Measurements from ENCODE around the gene RNF40. TPM values are rescaled to one million over a fixed set of nuclear protein-coding genes. Genes with fewer than 3 reads are reported as not detected.

The RNF40 gene
- 98.2 and 98.5 TPM in 2 replicates for total RNA-seq

DNA sequence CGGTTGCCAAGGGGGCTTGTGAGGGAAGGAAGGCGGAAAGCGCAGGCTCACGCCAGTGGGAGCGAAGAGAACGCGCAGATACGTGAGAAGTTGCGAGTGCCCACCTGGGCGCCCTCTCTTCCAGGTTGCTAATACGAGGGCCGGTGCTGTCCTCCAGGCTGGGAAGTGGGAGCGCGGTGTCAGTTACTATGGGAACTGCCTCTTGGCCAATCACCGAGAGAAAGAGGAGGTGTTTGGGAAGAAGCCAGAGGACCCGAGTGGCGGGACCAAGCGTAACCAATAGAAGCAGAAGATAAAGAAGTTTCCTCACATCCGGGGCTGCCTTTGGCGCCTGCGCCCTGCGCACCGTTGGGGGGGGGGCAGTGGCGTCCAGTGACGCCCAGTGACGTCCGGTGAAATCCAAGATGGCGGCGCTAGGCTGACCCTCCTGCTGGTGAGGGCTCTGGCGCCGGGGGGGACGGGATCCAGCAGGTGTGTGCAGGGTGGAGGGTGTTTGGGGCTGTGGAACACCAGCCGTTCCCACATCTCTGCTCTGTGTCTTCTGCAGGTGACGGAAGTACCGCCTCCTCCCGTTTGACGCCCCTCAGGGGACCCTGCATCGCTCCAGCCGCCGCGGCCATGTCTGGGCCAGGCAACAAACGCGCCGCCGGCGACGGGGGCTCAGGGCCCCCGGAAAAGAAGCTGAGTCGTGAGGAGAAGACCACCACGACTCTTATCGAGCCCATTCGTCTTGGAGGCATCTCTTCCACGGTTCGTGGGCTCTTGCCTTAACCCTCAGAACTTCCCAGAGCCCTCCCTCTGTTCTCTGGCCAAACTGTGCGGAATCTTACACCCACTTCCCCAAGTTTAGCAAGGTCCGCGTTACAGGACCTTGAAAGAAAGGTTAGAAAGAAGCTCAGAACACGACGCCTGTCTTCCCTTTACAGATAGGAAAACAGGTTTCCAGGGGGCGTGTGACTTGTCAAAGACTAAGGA is at the start of gene RNF40, which contains the start of gene CFAP119:
Gene RNF40 (plus strand): TSS at position 395 of the 975 bp plus-strand sequence. CDS start 224 bp downstream, at position 619.
Gene CFAP119 (minus strand): TSS at position 135 of the 975 bp plus-strand sequence. CDS start 314 bp downstream, outside the sequence.
- H3K4me3 Mint-ChIP-seq, result peak within 1 kb of the TSS; percentile 93
- DNase-seq (ENCODE audit: low spot score), result peak; percentile 95
- H3K9me3 Mint-ChIP-seq, result no peaks in the 10 kb centered on the region
- intact Hi-C loops (cut with micrococcal nuclease), result loop anchor here (1.0 to 5.0 kb wide), 8 partner anchors 13 to 310 kb away; partner anchors contain the start of genes CTF1, FBRS, FBXL19 and PHKG2
- peak within 1 kb of the TSS; percentile 82 for H3K27ac Mint-ChIP-seq
- peaks cover 28% of the 10 kb centered on the region for H3K4me1 Mint-ChIP-seq (ENCODE audit: low read depth)
- no peaks in the 10 kb centered on the region for H3K27me3 Mint-ChIP-seq (ENCODE audit: insufficient read depth)
- H3K36me3 Mint-ChIP-seq (ENCODE audit: low read depth), result peaks cover 28% of the 10 kb centered on the region

DNA sequence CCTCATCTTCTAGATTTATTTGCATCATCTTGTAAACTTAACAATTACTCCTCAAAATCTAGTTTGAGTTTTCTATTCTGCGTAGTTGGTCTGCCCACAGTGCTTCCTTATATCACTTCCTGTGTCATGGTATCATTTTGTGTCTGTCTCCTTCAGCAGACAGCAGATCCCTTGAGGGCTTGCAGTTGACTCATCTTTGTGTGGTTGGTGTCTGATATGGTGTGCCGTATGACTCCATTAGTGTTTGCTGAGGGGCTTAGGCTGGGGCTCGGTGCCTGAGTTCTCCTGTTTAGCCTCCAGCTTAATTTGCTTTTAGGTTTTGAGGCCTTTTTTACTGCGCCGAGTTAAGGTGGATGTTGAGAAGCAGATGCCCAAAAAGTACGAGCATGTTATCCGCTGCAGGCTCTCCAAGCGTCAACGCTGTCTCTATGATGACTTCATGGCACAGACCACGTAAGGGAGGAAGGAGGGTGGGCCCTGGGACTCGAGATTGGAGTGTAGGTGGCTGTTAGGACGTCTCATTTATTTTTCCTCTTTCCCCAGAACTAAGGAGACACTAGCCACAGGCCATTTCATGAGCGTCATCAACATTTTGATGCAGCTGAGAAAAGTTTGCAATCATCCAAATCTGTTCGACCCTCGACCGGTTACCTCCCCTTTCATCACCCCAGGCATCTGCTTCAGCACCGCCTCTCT is 46.2 kb upstream of the RNF40 start:
- Mint-ChIP-seq H3K27ac (peak overlapping the region; percentile 94), H3K9me3 (no peaks in the 10 kb centered on the region), H3K4me1 (ENCODE audit: low read depth) (peaks cover 50% of the 10 kb centered on the region), H3K36me3 (ENCODE audit: low read depth) (peaks cover 61% of the 10 kb centered on the region), H3K4me3 (peak overlapping the region; percentile 65), H3K27me3 (ENCODE audit: insufficient read depth) (no peaks in the 10 kb centered on the region)
- DNase-seq (ENCODE audit: low spot score), result peak; percentile 28
- intact Hi-C loops (cut with micrococcal nuclease), result loop anchor here (1.0 kb wide), 1 partner anchor 17 kb away; the partner anchor contains the start of gene SRCAP

DNA sequence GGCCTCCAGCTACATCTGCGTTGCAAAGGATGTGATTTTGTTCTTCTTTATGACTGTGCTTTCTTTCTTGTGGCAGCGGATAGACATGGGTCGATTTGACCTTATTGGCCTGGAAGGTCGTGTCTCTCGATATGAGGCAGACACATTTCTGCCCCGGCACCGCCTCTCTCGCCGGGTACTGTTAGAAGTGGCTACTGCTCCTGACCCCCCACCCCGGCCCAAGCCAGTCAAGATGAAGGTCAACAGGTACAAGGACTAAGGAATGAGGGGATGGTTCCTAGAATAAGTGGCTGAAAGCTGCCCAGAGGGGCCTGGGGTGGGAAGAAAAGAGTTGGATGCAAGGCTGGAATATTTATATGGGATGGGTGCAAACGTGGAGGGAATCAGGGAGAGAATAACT is 42.0 kb upstream of the RNF40 start:
- Mint-ChIP-seq H3K36me3 (ENCODE audit: low read depth) (peaks cover 67% of the 10 kb centered on the region), H3K9me3 (no peaks in the 10 kb centered on the region), H3K27ac (no peak overlapping the region), H3K4me3 (no peak overlapping the region), H3K27me3 (ENCODE audit: insufficient read depth) (no peaks in the 10 kb centered on the region), H3K4me1 (ENCODE audit: low read depth) (peaks cover 26% of the 10 kb centered on the region)
- DNase-seq (ENCODE audit: low spot score), result no peak
- intact Hi-C loops (cut with micrococcal nuclease), result no loop called here

DNA sequence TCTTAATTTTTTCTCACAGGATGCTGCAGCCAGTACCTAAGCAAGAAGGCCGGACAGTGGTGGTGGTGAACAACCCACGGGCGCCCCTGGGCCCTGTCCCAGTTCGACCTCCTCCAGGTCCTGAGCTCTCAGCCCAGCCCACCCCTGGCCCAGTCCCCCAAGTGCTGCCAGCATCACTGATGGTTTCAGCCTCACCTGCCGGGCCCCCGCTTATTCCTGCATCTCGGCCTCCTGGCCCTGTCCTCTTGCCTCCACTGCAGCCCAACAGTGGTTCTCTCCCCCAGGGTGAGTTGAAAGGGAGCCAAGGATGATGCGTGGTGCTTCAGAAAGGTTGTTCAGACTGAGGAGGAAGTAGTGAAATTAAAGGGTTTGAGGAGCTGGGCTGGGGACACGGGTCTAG is 41.4 kb upstream of the RNF40 start:
- Mint-ChIP-seq H3K9me3 (no peaks in the 10 kb centered on the region), H3K4me1 (ENCODE audit: low read depth) (peaks cover 21% of the 10 kb centered on the region), H3K27me3 (ENCODE audit: insufficient read depth) (no peaks in the 10 kb centered on the region), H3K36me3 (ENCODE audit: low read depth) (peaks cover 69% of the 10 kb centered on the region), H3K27ac (no peak overlapping the region), H3K4me3 (no peak overlapping the region)
- no peak for DNase-seq (ENCODE audit: low spot score)
- intact Hi-C loops (cut with micrococcal nuclease), result no loop called here

DNA sequence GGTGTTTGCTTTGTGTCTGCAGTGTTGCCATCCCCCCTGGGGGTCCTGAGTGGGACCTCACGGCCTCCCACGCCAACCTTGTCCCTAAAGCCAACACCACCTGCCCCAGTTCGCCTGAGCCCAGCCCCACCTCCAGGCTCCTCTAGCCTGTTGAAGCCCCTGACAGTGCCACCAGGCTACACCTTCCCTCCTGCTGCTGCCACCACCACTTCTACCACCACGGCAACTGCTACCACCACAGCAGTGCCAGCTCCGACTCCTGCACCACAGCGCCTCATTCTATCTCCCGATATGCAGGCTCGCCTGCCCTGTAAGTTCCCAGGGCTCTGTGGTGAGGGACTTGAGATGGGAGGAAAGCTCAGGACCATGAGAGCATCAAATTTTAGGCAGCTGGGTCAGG is 41.0 kb upstream of the RNF40 start:
- DNase-seq (ENCODE audit: low spot score), result no peak
- Mint-ChIP-seq H3K27ac (no peak overlapping the region), H3K4me1 (ENCODE audit: low read depth) (peaks cover 20% of the 10 kb centered on the region), H3K4me3 (no peak overlapping the region), H3K27me3 (ENCODE audit: insufficient read depth) (no peaks in the 10 kb centered on the region), H3K36me3 (ENCODE audit: low read depth) (peaks cover 67% of the 10 kb centered on the region), H3K9me3 (no peaks in the 10 kb centered on the region)
- intact Hi-C loops (cut with micrococcal nuclease), result no loop called here

DNA sequence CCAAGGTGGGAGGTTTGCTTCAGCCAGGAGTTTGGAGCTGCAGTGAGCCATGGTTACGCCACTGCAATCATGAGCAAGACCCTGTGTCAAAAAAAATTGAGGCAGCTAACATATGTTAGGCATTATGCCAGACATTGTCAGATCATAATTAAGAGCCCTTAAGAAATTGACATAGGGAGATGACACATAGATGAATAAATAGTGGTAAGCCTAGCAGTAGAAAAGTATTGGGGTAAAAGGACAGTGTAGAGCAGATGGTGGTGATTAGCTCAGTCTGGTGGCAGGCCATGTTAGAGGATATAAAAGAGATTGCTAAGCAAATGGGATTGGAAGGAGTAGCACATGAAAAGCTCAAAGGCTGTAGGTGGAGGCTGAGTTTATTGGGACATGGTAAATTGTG is 40.5 kb upstream of the RNF40 start:
- Mint-ChIP-seq H3K4me1 (ENCODE audit: low read depth) (peaks cover 16% of the 10 kb centered on the region), H3K27ac (no peak overlapping the region), H3K27me3 (ENCODE audit: insufficient read depth) (no peaks in the 10 kb centered on the region), H3K4me3 (no peak overlapping the region), H3K9me3 (no peaks in the 10 kb centered on the region), H3K36me3 (ENCODE audit: low read depth) (peaks cover 63% of the 10 kb centered on the region)
- intact Hi-C loops (cut with micrococcal nuclease), result no loop called here
- DNase-seq (ENCODE audit: low spot score), result no peak

DNA sequence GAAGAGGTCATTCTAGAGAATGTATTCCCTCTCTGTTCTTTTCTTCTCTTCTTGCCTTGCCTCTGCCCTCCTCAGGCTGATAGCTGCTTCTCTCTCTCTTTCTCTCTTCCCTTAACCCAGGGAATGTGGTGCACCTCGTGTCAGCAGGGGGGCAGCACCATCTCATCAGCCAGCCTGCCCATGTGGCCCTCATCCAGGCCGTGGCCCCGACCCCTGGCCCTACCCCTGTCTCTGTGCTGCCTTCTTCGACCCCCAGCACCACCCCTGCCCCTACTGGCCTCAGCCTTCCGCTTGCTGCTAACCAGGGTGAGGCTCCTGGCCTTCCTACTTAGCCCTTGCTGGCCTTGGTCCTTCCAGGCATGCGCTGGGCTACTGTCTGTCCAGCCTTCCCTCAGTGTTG is 39.7 kb upstream of the RNF40 start:
- intact Hi-C loops (cut with micrococcal nuclease), result no loop called here
- DNase-seq (ENCODE audit: low spot score), result no peak
- Mint-ChIP-seq H3K27ac (no peak overlapping the region), H3K4me3 (no peak overlapping the region), H3K4me1 (ENCODE audit: low read depth) (peaks cover 10% of the 10 kb centered on the region), H3K36me3 (ENCODE audit: low read depth) (peaks cover 61% of the 10 kb centered on the region), H3K9me3 (no peaks in the 10 kb centered on the region), H3K27me3 (ENCODE audit: insufficient read depth) (no peaks in the 10 kb centered on the region)

DNA sequence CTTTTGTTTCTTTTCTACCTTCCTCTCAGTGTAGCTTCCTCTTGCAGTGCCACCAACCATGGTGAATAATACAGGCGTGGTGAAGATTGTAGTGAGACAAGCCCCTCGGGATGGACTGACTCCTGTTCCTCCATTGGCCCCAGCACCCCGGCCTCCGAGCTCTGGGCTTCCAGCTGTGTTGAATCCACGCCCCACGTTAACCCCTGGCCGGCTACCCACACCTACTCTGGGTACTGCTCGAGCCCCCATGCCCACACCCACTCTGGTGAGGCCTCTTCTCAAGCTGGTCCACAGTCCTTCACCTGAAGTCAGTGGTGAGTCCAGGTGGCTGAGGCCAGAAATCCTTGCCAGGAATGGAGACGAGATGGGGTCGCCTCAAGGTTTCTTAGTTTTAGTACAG is 39.2 kb upstream of the RNF40 start:
- H3K27me3 Mint-ChIP-seq (ENCODE audit: insufficient read depth), result no peaks in the 10 kb centered on the region
- peaks cover 10% of the 10 kb centered on the region for H3K4me1 Mint-ChIP-seq (ENCODE audit: low read depth)
- H3K36me3 Mint-ChIP-seq (ENCODE audit: low read depth), result peaks cover 62% of the 10 kb centered on the region
- H3K4me3 Mint-ChIP-seq, result no peak overlapping the region
- no peaks in the 10 kb centered on the region for H3K9me3 Mint-ChIP-seq
- intact Hi-C loops (cut with micrococcal nuclease), result no loop called here
- no peak for DNase-seq (ENCODE audit: low spot score)
- H3K27ac Mint-ChIP-seq, result no peak overlapping the region

DNA sequence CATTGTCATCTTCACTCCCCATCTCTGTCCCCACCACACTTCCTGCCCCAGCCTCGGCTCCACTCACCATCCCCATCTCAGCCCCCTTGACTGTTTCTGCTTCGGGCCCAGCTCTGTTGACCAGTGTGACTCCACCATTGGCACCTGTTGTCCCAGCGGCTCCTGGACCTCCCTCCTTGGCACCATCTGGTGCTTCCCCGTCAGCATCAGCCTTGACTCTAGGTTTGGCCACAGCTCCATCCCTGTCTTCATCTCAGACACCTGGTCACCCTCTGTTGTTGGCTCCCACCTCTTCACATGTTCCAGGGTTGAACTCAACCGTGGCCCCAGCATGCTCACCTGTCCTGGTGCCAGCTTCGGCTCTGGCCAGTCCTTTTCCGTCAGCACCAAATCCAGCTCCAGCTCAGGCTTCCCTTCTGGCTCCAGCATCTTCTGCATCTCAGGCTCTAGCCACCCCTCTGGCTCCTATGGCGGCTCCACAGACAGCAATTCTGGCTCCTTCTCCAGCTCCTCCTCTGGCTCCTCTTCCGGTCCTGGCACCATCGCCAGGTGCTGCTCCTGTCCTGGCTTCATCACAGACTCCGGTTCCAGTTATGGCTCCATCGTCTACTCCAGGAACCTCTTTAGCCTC is 38.3 kb upstream of the RNF40 start:
- DNase-seq (ENCODE audit: low spot score), result no peak
- Mint-ChIP-seq H3K4me1 (ENCODE audit: low read depth) (peaks cover 10% of the 10 kb centered on the region), H3K9me3 (no peaks in the 10 kb centered on the region), H3K4me3 (no peak overlapping the region), H3K36me3 (ENCODE audit: low read depth) (peaks cover 68% of the 10 kb centered on the region), H3K27ac (no peak overlapping the region), H3K27me3 (ENCODE audit: insufficient read depth) (no peaks in the 10 kb centered on the region)
- intact Hi-C loops (cut with micrococcal nuclease), result no loop called here

DNA sequence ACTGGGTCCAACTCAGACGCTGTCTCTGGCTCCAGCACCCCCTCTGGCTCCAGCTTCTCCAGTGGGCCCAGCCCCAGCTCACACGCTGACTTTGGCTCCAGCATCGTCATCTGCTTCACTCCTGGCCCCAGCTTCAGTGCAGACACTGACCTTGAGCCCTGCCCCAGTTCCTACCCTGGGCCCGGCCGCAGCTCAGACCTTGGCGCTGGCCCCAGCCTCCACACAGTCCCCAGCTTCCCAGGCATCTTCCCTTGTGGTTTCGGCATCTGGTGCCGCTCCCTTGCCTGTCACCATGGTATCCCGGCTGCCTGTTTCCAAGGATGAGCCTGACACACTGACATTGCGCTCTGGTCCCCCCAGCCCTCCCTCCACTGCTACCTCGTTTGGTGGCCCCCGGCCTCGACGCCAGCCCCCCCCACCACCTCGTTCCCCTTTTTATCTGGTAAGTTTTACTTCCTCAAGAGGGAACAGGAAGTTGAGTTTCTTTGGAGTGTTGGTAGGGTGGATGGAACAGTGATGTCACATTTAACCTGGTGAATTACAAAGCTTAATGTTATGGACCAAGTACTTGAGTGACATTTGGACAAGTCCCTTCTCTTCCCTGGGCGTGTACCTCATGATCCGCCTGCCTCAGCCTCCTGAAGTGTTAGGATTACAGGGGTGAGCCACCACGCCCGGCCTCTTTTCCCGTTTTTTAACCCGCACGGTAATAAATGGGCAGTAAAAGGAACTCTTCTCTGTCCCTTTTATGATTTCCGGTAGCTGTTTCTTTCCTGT is 37.3 kb upstream of the RNF40 start:
- peaks cover 10% of the 10 kb centered on the region for H3K4me1 Mint-ChIP-seq (ENCODE audit: low read depth)
- intact Hi-C loops (cut with micrococcal nuclease), result no loop called here
- H3K27ac Mint-ChIP-seq, result no peak overlapping the region
- DNase-seq (ENCODE audit: low spot score), result no peak
- H3K4me3 Mint-ChIP-seq, result no peak overlapping the region
- H3K27me3 Mint-ChIP-seq (ENCODE audit: insufficient read depth), result no peaks in the 10 kb centered on the region
- peaks cover 70% of the 10 kb centered on the region for H3K36me3 Mint-ChIP-seq (ENCODE audit: low read depth)
- H3K9me3 Mint-ChIP-seq, result no peaks in the 10 kb centered on the region

DNA sequence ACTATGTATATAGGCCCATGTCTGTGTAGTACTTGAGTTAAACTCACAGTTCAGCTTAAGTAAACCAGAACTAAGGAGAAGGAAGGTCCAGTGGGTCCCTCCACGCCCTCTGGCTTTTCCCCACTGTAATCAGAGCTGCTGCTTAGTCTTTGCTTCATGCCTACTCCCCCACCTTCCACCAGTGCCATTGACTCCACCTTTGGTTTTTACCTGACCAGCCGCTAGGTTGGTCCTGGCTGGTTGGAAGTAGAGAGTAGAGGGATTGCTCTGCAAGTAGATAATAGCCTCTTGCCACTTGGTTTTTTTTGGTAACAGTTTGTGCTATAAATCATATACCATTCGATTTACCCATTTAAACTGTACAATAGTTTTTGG is 36.7 kb upstream of the RNF40 start:
- no peaks in the 10 kb centered on the region for H3K9me3 Mint-ChIP-seq
- peaks cover 10% of the 10 kb centered on the region for H3K4me1 Mint-ChIP-seq (ENCODE audit: low read depth)
- intact Hi-C loops (cut with micrococcal nuclease), result no loop called here
- no peaks in the 10 kb centered on the region for H3K27me3 Mint-ChIP-seq (ENCODE audit: insufficient read depth)
- H3K4me3 Mint-ChIP-seq, result no peak overlapping the region
- H3K27ac Mint-ChIP-seq, result no peak overlapping the region
- peaks cover 68% of the 10 kb centered on the region for H3K36me3 Mint-ChIP-seq (ENCODE audit: low read depth)
- DNase-seq (ENCODE audit: low spot score), result no peak

DNA sequence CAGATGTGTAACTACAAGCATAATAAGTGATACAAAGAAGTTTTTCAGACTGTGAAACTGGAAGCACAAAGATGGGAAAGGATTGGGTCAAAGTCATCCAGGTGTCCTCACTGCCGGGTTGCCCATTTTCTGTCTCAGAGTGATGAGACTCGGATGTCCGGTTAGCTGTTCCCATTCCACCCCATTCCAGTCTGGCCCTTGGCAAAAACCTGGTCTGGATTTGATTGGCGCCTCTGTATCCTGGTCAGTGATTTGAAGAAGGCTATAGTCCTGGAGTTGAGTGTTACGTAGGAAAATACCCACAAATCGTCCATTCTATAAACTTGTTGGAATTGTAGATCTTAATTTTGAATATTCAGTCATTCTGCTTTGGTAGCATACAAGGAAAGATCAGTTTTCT is 33.8 kb upstream of the RNF40 start:
- Mint-ChIP-seq H3K36me3 (ENCODE audit: low read depth) (peaks cover 58% of the 10 kb centered on the region), H3K27ac (no peak overlapping the region), H3K27me3 (ENCODE audit: insufficient read depth) (no peaks in the 10 kb centered on the region), H3K4me3 (no peak overlapping the region), H3K9me3 (no peaks in the 10 kb centered on the region), H3K4me1 (ENCODE audit: low read depth) (peaks cover 4% of the 10 kb centered on the region)
- no peak for DNase-seq (ENCODE audit: low spot score)
- intact Hi-C loops (cut with micrococcal nuclease), result no loop called here
